ENCODE data around the gene ITPR1.
"Not testable (repeated sequence)": the region's sequence is repeated elsewhere in the genome, so short reads cannot be mapped to it uniquely, and the experiment has no call there.

ITPR1 gene

DNA sequence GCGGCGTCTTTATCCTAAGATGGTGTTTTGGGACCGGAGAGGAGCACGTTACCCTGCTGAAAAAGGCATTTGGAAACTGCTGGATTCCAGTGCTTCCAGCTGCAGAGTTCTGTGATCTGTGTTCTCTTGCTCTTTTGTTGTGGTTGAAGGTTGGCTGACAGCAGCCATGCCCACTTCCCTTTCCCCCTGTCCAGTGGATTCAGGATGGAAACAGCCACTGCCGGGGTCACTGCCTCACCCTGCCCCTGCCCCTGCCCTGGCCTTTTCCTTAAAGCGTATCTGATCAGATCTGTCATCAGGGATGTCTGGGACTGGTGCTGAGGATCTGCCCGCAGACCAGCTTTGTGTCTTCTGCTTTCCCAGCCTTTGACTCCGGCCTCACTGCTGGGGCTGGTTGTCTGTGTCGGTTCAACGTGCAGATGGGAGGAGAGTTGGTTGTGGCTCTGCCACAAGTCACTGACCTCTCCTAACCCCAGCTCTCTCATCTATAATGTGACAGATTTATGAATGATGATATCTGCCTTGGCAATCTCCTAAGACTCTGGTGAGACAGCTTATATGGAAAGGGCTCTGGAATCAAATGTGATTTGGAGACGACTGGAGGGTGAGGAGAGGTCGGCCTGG is 266.7 kb downstream of the ITPR1 start:
- no peak for DNase-seq (ENCODE audit: extremely low spot score)
- POLR2A ChIA-PET: no interaction called here
- CTCF ChIA-PET: no interaction called here
- TF ChIP-seq SP1 (IDR thresholded peaks at IDR 0.05): no peak
- no peak for TF ChIP-seq FOXM1 (IDR thresholded peaks at IDR 0.05; ENCODE audit: borderline replicate concordance)

DNA sequence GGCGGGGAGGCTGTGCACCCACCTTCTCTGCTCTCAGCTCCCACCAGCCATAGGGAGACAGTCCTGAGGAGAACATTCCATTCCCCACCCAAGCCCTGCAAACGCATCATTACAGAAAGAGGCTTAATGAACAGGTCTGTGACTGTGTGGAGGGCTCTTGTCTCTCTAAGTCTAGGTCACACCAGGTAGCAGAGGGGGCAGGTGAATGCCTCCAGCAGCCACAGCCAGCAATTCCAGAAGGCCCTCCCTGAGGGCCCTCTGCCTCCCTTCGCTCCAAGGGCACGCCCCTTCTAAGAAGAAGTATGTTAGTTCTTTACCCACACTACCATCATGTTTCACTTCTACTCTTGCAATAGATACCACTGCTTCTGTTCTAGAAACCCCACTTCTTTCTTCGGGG is 268.6 kb downstream of the ITPR1 start:
- TF ChIP-seq TARDBP (IDR thresholded peaks at IDR 0.05) (no peak), LEF1 (IDR thresholded peaks at IDR 0.05; ENCODE audit: borderline replicate concordance) (no peak), SUZ12 (IDR thresholded peaks at IDR 0.05) (no peak), FOXK2 (IDR thresholded peaks at IDR 0.05) (no peak), ARNT (IDR thresholded peaks at IDR 0.05) (no peak)
- TF ChIP-seq, protein P1, sequence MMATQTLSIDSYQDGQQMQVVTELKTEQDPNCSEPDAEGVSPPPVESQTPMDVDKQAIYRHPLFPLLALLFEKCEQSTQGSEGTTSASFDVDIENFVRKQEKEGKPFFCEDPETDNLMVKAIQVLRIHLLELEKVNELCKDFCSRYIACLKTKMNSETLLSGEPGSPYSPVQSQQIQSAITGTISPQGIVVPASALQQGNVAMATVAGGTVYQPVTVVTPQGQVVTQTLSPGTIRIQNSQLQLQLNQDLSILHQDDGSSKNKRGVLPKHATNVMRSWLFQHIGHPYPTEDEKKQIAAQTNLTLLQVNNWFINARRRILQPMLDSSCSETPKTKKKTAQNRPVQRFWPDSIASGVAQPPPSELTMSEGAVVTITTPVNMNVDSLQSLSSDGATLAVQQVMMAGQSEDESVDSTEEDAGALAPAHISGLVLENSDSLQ (IDR thresholded peaks at IDR 0.05): no peak
- ChIA-PET CTCF (no interaction called here), POLR2A (no interaction called here)
- DNase-seq (ENCODE audit: extremely low spot score): no peak

DNA sequence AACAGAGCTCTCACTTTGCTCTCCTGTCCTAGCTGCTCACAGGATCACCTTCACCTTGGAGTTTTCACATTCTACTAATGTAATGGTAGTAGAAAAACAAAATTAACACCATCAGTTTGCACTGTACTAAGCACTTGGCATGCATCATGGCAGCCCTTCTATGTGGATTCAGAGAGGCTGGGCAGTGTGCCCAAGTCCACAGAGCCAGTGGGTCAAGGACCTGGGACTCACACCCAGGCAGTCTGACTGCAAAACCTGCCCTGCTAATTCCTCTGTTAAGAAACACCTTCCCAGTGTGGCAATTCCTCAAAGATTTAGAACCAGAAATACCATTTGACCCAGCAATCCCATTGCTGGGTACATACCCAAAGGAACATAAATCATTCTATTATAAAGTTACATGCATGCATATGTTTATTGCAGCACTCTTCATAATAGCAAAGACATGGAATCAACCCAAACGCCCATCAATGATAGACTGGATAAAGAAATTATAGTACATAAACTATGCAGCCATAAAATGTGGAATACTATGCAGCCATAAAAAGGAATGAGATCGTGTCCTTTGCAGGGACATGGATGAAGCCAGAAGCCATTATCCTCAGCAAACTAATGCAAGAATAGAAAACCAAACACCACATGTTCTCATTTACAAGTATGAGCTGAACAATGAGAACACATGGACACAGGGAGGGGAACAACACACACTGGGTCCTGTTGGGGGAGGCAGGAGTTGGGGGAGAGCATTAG is 269.5 kb downstream of the ITPR1 start:
- CTCF ChIA-PET; POLR2A ChIA-PET; DNase-seq (ENCODE audit: extremely low spot score): not testable (repeated sequence)

DNA sequence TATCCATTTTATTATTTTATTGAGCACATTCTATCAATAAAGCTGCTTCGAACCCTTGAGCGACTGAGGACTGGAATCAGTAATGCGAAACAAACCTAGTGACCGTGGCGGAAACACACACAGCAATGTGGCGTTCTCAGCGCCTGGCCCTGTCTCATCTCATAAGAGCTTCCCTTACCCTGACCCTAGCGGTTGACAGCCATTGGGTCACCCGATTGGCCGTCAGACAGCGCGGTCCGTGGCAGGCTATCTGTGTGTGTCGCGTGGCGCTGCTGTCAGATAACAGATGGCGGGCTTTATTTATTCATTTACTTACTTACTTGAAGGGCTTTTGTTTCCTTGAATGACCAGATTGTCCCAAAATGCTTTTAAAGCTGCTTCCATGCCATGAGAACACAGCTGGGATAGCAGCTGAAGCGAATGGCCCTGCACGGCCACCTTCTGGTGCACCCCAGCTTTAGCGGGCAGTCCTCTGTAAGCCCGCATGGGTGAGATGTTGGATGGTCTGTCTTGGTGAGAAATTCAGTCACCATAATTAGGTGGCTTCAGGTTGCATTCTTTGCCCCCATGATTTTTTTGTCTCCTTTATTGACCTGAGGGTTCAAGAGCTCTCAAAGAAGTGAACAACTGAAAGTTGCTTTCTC is 270.6 kb downstream of the ITPR1 start:
- ChIA-PET POLR2A (no interaction called here), CTCF (interaction anchor here (0.9 kb wide), 1 partner anchor 213 kb away, joined by 6 read pairs; no protein-coding TSS in a partner anchor)
- no peak for DNase-seq (ENCODE audit: extremely low spot score)
- TF ChIP-seq, protein P1 (IDR thresholded peaks at IDR 0.05): no peak
- no peak for TF ChIP-seq L3MBTL2 (conservative IDR thresholded peaks at IDR 0.05)

DNA sequence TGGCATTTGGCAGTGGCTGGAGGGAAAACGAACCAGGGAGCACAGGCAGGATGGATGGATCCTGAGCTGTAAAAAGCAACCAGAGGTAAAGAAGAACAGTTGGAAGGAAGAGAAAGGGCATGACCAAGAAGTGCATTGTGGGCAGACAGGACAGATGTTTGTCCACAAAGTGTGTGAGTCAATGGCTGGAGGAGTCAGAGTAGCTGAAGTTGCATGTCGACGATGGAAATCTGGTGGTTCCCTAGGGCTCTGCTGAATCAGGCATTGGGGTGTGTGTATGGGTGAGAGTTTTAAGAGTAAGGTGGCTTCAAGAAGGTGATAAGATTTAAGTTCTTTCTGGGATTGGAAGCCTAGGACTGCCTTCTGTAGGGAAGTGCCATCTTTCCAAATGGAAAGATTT is 272.1 kb downstream of the ITPR1 start:
- ChIA-PET CTCF (interaction anchor here (1.3 kb wide), 1 partner anchor 12 kb away, joined by 3 read pairs; no protein-coding TSS in a partner anchor), POLR2A (no interaction called here)
- no peak for TF ChIP-seq ARNT (IDR thresholded peaks at IDR 0.05)
- DNase-seq (ENCODE audit: extremely low spot score): no peak

DNA sequence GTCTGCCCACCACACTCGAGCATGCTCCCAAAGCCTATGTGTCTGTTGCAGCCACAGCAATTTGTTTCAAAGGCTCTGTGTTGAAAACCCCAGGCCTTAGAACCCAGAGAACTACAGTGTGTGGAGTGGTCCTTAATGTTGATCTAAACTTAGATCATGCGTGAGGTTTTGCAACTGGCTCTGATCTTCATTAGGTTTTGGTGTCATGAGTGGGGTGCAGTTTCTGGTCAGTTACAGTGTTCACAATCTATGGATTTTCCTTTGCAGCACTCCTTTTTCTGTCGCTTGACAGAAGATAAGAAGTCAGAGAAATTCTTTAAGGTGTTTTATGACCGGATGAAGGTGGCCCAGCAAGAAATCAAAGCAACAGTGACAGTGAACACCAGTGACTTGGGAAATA is 273.1 kb downstream of the ITPR1 start:
- no peak for TF ChIP-seq SP1 (IDR thresholded peaks at IDR 0.05)
- no peak for TF ChIP-seq ELF4 (IDR thresholded peaks at IDR 0.05)
- no peak for TF ChIP-seq LEF1 (IDR thresholded peaks at IDR 0.05; ENCODE audit: borderline replicate concordance)
- no peak for TF ChIP-seq ARNT (IDR thresholded peaks at IDR 0.05)
- no peak for TF ChIP-seq NFRKB (IDR thresholded peaks at IDR 0.05)
- TF ChIP-seq SUZ12 (IDR thresholded peaks at IDR 0.05): no peak
- TF ChIP-seq CTBP1 (IDR thresholded peaks at IDR 0.05; ENCODE audit: borderline replicate concordance): no peak
- no peak for TF ChIP-seq ZNF384 (IDR thresholded peaks at IDR 0.05)
- no peak for TF ChIP-seq L3MBTL2 (conservative IDR thresholded peaks at IDR 0.05)
- no peak for TF ChIP-seq HDGF (IDR thresholded peaks at IDR 0.05; ENCODE audit: borderline replicate concordance)
- TF ChIP-seq FOXA1 (IDR thresholded peaks at IDR 0.05): no peak
- TF ChIP-seq, protein P1 (IDR thresholded peaks at IDR 0.05): no peak
- TF ChIP-seq FOXM1 (IDR thresholded peaks at IDR 0.05; ENCODE audit: borderline replicate concordance): no peak
- no peak for TF ChIP-seq FOXK2 (IDR thresholded peaks at IDR 0.05)
- no peak for TF ChIP-seq TARDBP (IDR thresholded peaks at IDR 0.05)
- TF ChIP-seq BHLHE40 (IDR thresholded peaks at IDR 0.05; ENCODE audit: borderline replicate concordance): no peak
- CTCF ChIA-PET: no interaction called here
- no peak for DNase-seq (ENCODE audit: extremely low spot score)
- POLR2A ChIA-PET: no interaction called here

DNA sequence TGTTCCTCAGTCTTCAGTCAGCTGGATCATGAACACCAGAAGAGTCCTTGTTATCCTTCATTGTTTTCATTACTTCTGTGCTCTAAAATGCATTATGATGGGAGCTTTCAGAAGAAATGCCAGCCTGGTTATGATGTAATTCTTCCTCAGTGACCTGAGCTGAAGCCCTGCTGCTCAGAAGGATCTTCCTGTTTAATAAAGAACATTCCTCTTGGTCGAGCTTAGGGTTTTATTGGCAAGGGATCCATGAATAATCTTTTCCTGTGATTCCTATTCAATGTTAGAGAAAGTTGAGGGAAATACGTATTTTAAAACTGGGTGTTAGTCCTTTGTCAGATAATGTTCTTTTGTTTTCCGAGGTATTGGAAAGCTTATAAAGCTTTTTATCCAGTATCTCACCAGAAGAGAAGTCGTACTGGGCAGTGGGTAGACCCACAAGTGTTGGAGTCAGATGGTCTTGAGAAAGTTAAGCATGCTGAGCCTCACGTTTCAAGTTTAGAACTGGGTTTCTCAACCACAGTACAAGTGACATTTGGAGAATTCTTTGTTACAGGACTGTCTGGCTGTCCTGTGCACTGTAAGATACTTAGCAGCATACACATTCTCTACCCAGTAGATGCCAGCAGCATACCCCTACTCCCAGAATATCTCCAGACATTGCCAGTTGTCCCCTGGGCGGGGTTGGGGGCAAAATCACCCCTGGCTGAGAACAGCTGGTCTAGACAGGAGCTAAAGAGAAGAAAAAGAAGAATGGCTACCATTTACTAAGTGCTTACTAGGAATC is 273.8 kb downstream of the ITPR1 start:
- DNase-seq (ENCODE audit: extremely low spot score): no peak
- CTCF ChIA-PET: no interaction called here
- POLR2A ChIA-PET: no interaction called here
- TF ChIP-seq ZNF384 (IDR thresholded peaks at IDR 0.05) (no peak), ARNT (IDR thresholded peaks at IDR 0.05) (no peak), TARDBP (IDR thresholded peaks at IDR 0.05) (no peak), HDGF (IDR thresholded peaks at IDR 0.05; ENCODE audit: borderline replicate concordance) (no peak), L3MBTL2 (conservative IDR thresholded peaks at IDR 0.05) (no peak), FOXK2 (IDR thresholded peaks at IDR 0.05) (no peak), LEF1 (IDR thresholded peaks at IDR 0.05; ENCODE audit: borderline replicate concordance) (no peak), BHLHE40 (IDR thresholded peaks at IDR 0.05; ENCODE audit: borderline replicate concordance) (no peak)
- TF ChIP-seq, protein P1 (IDR thresholded peaks at IDR 0.05): no peak

All from HEK293T (cell line).